HepG2 (cell line): ENCODE measurements around the gene DHX29. TPM values are rescaled to one million over a fixed set of nuclear protein-coding genes. Genes with fewer than 3 reads are reported as not detected.

Experiments used
- CHCHD3 ChIP-seq: sonication (generic); formaldehyde crosslinking; IDR thresholded peaks from 2 replicates; pipeline ENCODE4 v1.8.0; 2022; ENCODE audit warnings: mild to moderate bottlenecking, missing genetic modification reagents, moderate library complexity
- DR1 ChIP-seq: sonication (generic); formaldehyde crosslinking; IDR thresholded peaks from 2 replicates; pipeline ENCODE4 v1.8.0; 2021; ENCODE audit warnings: mild to moderate bottlenecking, missing genetic modification reagents, inconsistent platforms
- EED ChIP-seq: sonication (generic); formaldehyde crosslinking; IDR thresholded peaks from 2 replicates; pipeline ENCODE4 v1.5.0; 2020; ENCODE audit warnings: mild to moderate bottlenecking, missing genetic modification reagents
- FOXJ3 ChIP-seq: sonication (generic); formaldehyde crosslinking; IDR thresholded peaks from 2 replicates; pipeline ENCODE4 v1.4.0; 2020; ENCODE audit warnings: missing genetic modification reagents, mild to moderate bottlenecking, borderline replicate concordance
- KDM2A ChIP-seq: sonication (generic); formaldehyde crosslinking; IDR thresholded peaks from 2 replicates; pipeline ENCODE4 v1.4.0; 2020; ENCODE audit warnings: low read depth, missing genetic modification reagents, borderline replicate concordance
- MLLT10 ChIP-seq: sonication (generic); formaldehyde crosslinking; IDR thresholded peaks from 2 replicates; pipeline ENCODE4 v1.4.0; 2020; ENCODE audit warnings: missing genetic modification reagents
- MTERF4 ChIP-seq: sonication (generic); formaldehyde crosslinking; IDR thresholded peaks from 2 replicates; pipeline ENCODE4 v1.8.0; 2023; ENCODE audit warnings: mild to moderate bottlenecking, missing genetic modification reagents
- MYC ChIP-seq: sonication (generic); formaldehyde crosslinking; IDR thresholded peaks from 2 replicates; pipeline ENCODE4 v1.9.0; 2021; ENCODE audit warnings: missing genetic modification reagents, borderline replicate concordance
- NCOA1 ChIP-seq: sonication (generic); formaldehyde crosslinking; IDR thresholded peaks from 2 replicates; pipeline ENCODE4 v1.9.0; 2021; ENCODE audit warnings: missing genetic modification reagents
- NCOA5 ChIP-seq: sonication (generic); formaldehyde crosslinking; IDR thresholded peaks from 2 replicates; pipeline ENCODE4 v1.4.0; 2020; ENCODE audit warnings: missing genetic modification reagents
- NFKBIZ ChIP-seq: IDR thresholded peaks from 2 replicates; pipeline ENCODE4 v1.6.1; 2018; ENCODE audit warnings: missing genetic modification reagents, missing compliant biosample characterization
- PCBP1 ChIP-seq: fragments of 200-400 bp; formaldehyde crosslinking; IDR thresholded peaks from 2 replicates; pipeline ENCODE4 v1.6.1; 2017; ENCODE audit warnings: mild to moderate bottlenecking, low read depth, low read length, borderline replicate concordance
- POLR2G ChIP-seq: fragments of 200-400 bp; formaldehyde crosslinking; IDR thresholded peaks from 2 replicates; pipeline ENCODE4 v1.6.1; 2018; ENCODE audit warnings: mild to moderate bottlenecking, low read depth, low read length, moderate library complexity
- SMAD3 ChIP-seq: sonication (generic); formaldehyde crosslinking; IDR thresholded peaks from 2 replicates; pipeline ENCODE4 v1.4.0; 2020; ENCODE audit warnings: missing genetic modification reagents
- SMARCE1 ChIP-seq: fragments of 450-650 bp; IDR thresholded peaks from 2 replicates; pipeline ENCODE4 v1.6.1; 2017; ENCODE audit warnings: borderline replicate concordance
- YEATS4 ChIP-seq: sonication (generic); formaldehyde crosslinking; IDR thresholded peaks from 2 replicates; pipeline ENCODE4 v1.4.0; 2020; ENCODE audit warnings: missing genetic modification reagents, borderline replicate concordance
- ZBTB39 ChIP-seq: sonication (generic); formaldehyde crosslinking; IDR thresholded peaks from 2 replicates; pipeline ENCODE4 v1.5.0; 2020; ENCODE audit warnings: missing genetic modification reagents
- ZFP36L1 ChIP-seq: sonication (generic); formaldehyde crosslinking; IDR thresholded peaks from 2 replicates; pipeline ENCODE4 v1.8.0; 2022; ENCODE audit warnings: mild to moderate bottlenecking, missing genetic modification reagents, moderate library complexity
- ZKSCAN8 ChIP-seq: IDR thresholded peaks from 2 replicates; pipeline ENCODE4 v1.6.1; 2016; ENCODE audit warnings: borderline replicate concordance, missing genetic modification reagents, missing compliant biosample characterization
- ZNF138 ChIP-seq: sonication (generic); formaldehyde crosslinking; IDR thresholded peaks from 2 replicates; pipeline ENCODE4 v1.5.0; 2020; ENCODE audit warnings: mild to moderate bottlenecking, low read depth, missing genetic modification reagents
- ZNF17 ChIP-seq: sonication (generic); formaldehyde crosslinking; IDR thresholded peaks from 2 replicates; pipeline ENCODE4 v1.5.0; 2020; ENCODE audit warnings: mild to moderate bottlenecking, missing genetic modification reagents
- ZNF337 ChIP-seq: sonication (generic); formaldehyde crosslinking; IDR thresholded peaks from 2 replicates; pipeline ENCODE4 v1.5.1; 2020; ENCODE audit warnings: missing genetic modification reagents, low read depth, mild to moderate bottlenecking, borderline replicate concordance
- ZNF484 ChIP-seq: sonication (generic); formaldehyde crosslinking; IDR thresholded peaks from 2 replicates; pipeline ENCODE4 v1.5.1; 2020; ENCODE audit warnings: mild to moderate bottlenecking, low read depth, missing genetic modification reagents, borderline replicate concordance
- ZNF530 ChIP-seq: sonication (generic); formaldehyde crosslinking; IDR thresholded peaks from 2 replicates; pipeline ENCODE4 v1.5.0; 2020; ENCODE audit warnings: low read depth, mild to moderate bottlenecking, missing genetic modification reagents
- ZNF570 ChIP-seq: sonication (generic); formaldehyde crosslinking; IDR thresholded peaks from 2 replicates; pipeline ENCODE4 v1.4.0; 2020; ENCODE audit warnings: mild to moderate bottlenecking, missing genetic modification reagents, borderline replicate concordance
- ZNF883 ChIP-seq: sonication (generic); formaldehyde crosslinking; IDR thresholded peaks from 2 replicates; pipeline ENCODE4 v1.5.1; 2020; ENCODE audit warnings: mild to moderate bottlenecking, missing genetic modification reagents; ENCODE audit errors: not compliant biosample characterization
- polyA plus RNA-seq, 8 experiments: library from polyadenylated mRNA; depleted of rRNA in 3 of 8; stranded (reverse) in 7 of 8; unstranded in 1 of 8; fragments of >200 nt; fragmentation: Illumina TruSeq in 4 of 8; extraction: Trizol in 4 of 8; gene quantifications; 2 replicates each; pipeline versions ENCODE4 v1.2.1 to v1.2.3, GENCODE V29; 2011 to 2016; ENCODE audit warnings: low read depth in 4 of 8, missing spikeins in 1 of 8, mixed read lengths in 1 of 8; ENCODE audit not compliant: insufficient read depth in 1 of 8
- total RNA-seq, 5 experiments: library from RNA; depleted of rRNA; stranded (reverse); fragments of >200 nt; fragmentation: Illumina TruSeq; extraction: Trizol; gene quantifications; 2 replicates each; pipeline ENCODE4 v1.2.3, GENCODE V29; 2016; ENCODE audit warnings: low read depth in 1 of 5

The DHX29 gene
- total and polyA plus RNA-seq, 2 of the 13 experiments (the other 11 are each of a cell fraction or from before 2014, with no cell fraction given): 1.9 to 22.0 TPM

GRCh38 chr5:55226027-55226933 lies 81.2 kb downstream of the DHX29 start (continued):
- no peak for TF ChIP-seq PCBP1
- TF ChIP-seq ZNF138 (CRISPR knock-in tag): no peak
- no peak for TF ChIP-seq FOXJ3 (CRISPR knock-in tag)
- peak; percentile 84; the same call in 1 of the 2 replicates for TF ChIP-seq ZBTB39
- TF ChIP-seq ZNF484 (CRISPR knock-in tag): no peak
- TF ChIP-seq NCOA5: no peak
- no peak for TF ChIP-seq SMAD3 (CRISPR knock-in tag)
- no peak for TF ChIP-seq MLLT10 (CRISPR knock-in tag)
- no peak for TF ChIP-seq SMARCE1
- peak; percentile 44; the same call in 1 of the 2 replicates for TF ChIP-seq NCOA1 (CRISPR knock-in tag)
- TF ChIP-seq ZNF530 (CRISPR knock-in tag): no peak
- TF ChIP-seq ZNF337 (CRISPR knock-in tag): no peak
- TF ChIP-seq YEATS4 (CRISPR knock-in tag): 0 out of 2 replicates have a peak, but pooled peaks have one; percentile 11
- TF ChIP-seq CHCHD3 (CRISPR knock-in tag): no peak
- peak; percentile 37; the same call in 1 of the 2 replicates for TF ChIP-seq KDM2A (CRISPR knock-in tag)
- TF ChIP-seq ZNF17 (CRISPR knock-in tag): no peak
- TF ChIP-seq MYC (CRISPR knock-in tag): peak; percentile 53
- no peak for TF ChIP-seq ZFP36L1 (CRISPR knock-in tag)
- TF ChIP-seq POLR2G: no peak
- TF ChIP-seq EED (CRISPR knock-in tag): no peak
- peak; percentile 51; the same call in 1 of the 2 replicates for TF ChIP-seq DR1 (CRISPR knock-in tag)
- no peak for TF ChIP-seq MTERF4 (CRISPR knock-in tag)
- TF ChIP-seq ZKSCAN8 (CRISPR knock-in tag): no peak
- no peak for TF ChIP-seq NFKBIZ (CRISPR knock-in tag)
- TF ChIP-seq ZNF883: peak; percentile 51
- no peak for TF ChIP-seq ZNF570 (CRISPR knock-in tag)
